Upper lobe of left lung (tissue), 4 donors: ENCODE results near the gene LIN52.

Source experiments
- CTCF ChIP-seq, 6 experiments: fragments of 450-650 bp in 4 of 6; fragments of 200-600 bp in 2 of 6; sonication (generic) in 2 of 6; IDR thresholded peaks; one replicate each; pipeline ENCODE4 v1.5.1; 2016 to 2019; ENCODE audit warnings: antibody characterized with exemption in 6 of 6
- POLR2A ChIP-seq, 4 donors: fragments of 450-650 bp; IDR thresholded peaks; one replicate each; pipeline ENCODE4 v1.5.1; 2016 to 2017; ENCODE audit warnings: antibody characterized with exemption in 4 of 4, mild to moderate bottlenecking in 2 of 4

GRCh38 chr14:74248017-74248416 is 163.3 kb downstream of the LIN52 start:
- TF ChIP-seq CTCF (IDR thresholded peaks at IDR 0.05) (no peak), POLR2A (IDR thresholded peaks at IDR 0.05) (no peak)
